Measurements from ENCODE around the gene ASTN1.

Gene ASTN1

GRCh38 chr1:177002891-177003290, 161.6 kb downstream of the ASTN1 start:
- H3K36me3 ChIP-seq (ENCODE audit: insufficient read depth, insufficient read length, low read length) = no peaks in the 10 kb centered on the region
- no peaks in the 10 kb centered on the region for H3K27me3 ChIP-seq (ENCODE audit: insufficient read depth, insufficient read length)
- DNase-seq (ENCODE audit: low read depth, low spot score) = no peak
- TF ChIP-seq SUZ12 (IDR thresholded peaks at IDR 0.05; ENCODE audit: extremely low read depth, insufficient read depth, insufficient read length) (no peak), YY1 (IDR thresholded peaks at IDR 0.05; ENCODE audit: insufficient read depth, insufficient read length) (no peak), ZNF274 (IDR thresholded peaks at IDR 0.05; ENCODE audit: low read depth, low read length) (no peak)
- H3K9ac ChIP-seq (ENCODE audit: insufficient read length, low read depth) = no peak overlapping the region
- H3K9me3 ChIP-seq (ENCODE audit: insufficient read depth, low read length) = no peaks in the 10 kb centered on the region
- H3K4me3 ChIP-seq (ENCODE audit: insufficient read length, low read depth) = no peak overlapping the region
- H3K4me1 ChIP-seq (ENCODE audit: insufficient read depth, insufficient read length) = no peaks in the 10 kb centered on the region

- Histone ChIP-seq H3K4me3 (ENCODE audit: insufficient read length, low read depth) (no peak overlapping the region), H3K9me3 (ENCODE audit: insufficient read depth, low read length) (no peaks in the 10 kb centered on the region), H3K9ac (ENCODE audit: insufficient read length, low read depth) (no peak overlapping the region), H3K4me1 (ENCODE audit: insufficient read depth, insufficient read length) (no peaks in the 10 kb centered on the region), H3K27me3 (ENCODE audit: insufficient read depth, insufficient read length) (no peaks in the 10 kb centered on the region), H3K36me3 (ENCODE audit: insufficient read depth, insufficient read length, low read length) (no peaks in the 10 kb centered on the region)
- no peak for DNase-seq (ENCODE audit: low read depth, low spot score)
- no peak for TF ChIP-seq ZNF274 (IDR thresholded peaks at IDR 0.05; ENCODE audit: low read depth, low read length)
- no peak for TF ChIP-seq YY1 (IDR thresholded peaks at IDR 0.05; ENCODE audit: insufficient read depth, insufficient read length)
- no peak for TF ChIP-seq SUZ12 (IDR thresholded peaks at IDR 0.05; ENCODE audit: extremely low read depth, insufficient read depth, insufficient read length)
Measured at GRCh38 chr1:177001556-177001955, 163.0 kb downstream of the ASTN1 start.

- Histone ChIP-seq H3K9ac (ENCODE audit: insufficient read length, low read depth) (no peak overlapping the region), H3K9me3 (ENCODE audit: insufficient read depth, low read length) (no peaks in the 10 kb centered on the region), H3K4me1 (ENCODE audit: insufficient read depth, insufficient read length) (peaks cover 4% of the 10 kb centered on the region), H3K4me3 (ENCODE audit: insufficient read length, low read depth) (no peak overlapping the region), H3K27me3 (ENCODE audit: insufficient read depth, insufficient read length) (peaks cover 4% of the 10 kb centered on the region), H3K36me3 (ENCODE audit: insufficient read depth, insufficient read length, low read length) (no peaks in the 10 kb centered on the region)
- no peak for DNase-seq (ENCODE audit: low read depth, low spot score)
- TF ChIP-seq ZNF274 (IDR thresholded peaks at IDR 0.05; ENCODE audit: low read depth, low read length) (no peak), SUZ12 (IDR thresholded peaks at IDR 0.05; ENCODE audit: extremely low read depth, insufficient read depth, insufficient read length) (no peak), YY1 (IDR thresholded peaks at IDR 0.05; ENCODE audit: insufficient read depth, insufficient read length) (no peak)
Measured at GRCh38 chr1:176998183-176998795, 166.2 kb downstream of the ASTN1 start.

- Histone ChIP-seq H3K9me3 (ENCODE audit: insufficient read depth, low read length) (no peaks in the 10 kb centered on the region), H3K36me3 (ENCODE audit: insufficient read depth, insufficient read length, low read length) (no peaks in the 10 kb centered on the region), H3K9ac (ENCODE audit: insufficient read length, low read depth) (no peak overlapping the region), H3K4me1 (ENCODE audit: insufficient read depth, insufficient read length) (peaks cover 4% of the 10 kb centered on the region), H3K4me3 (ENCODE audit: insufficient read length, low read depth) (no peak overlapping the region), H3K27me3 (ENCODE audit: insufficient read depth, insufficient read length) (peaks cover 4% of the 10 kb centered on the region)
- peak; percentile 68 for DNase-seq (ENCODE audit: low read depth, low spot score)
- TF ChIP-seq ZNF274 (IDR thresholded peaks at IDR 0.05; ENCODE audit: low read depth, low read length) = no peak
- TF ChIP-seq SUZ12 (IDR thresholded peaks at IDR 0.05; ENCODE audit: extremely low read depth, insufficient read depth, insufficient read length) = no peak
- TF ChIP-seq YY1 (IDR thresholded peaks at IDR 0.05; ENCODE audit: insufficient read depth, insufficient read length) = no peak
Measured at GRCh38 chr1:176996456-176997090, 167.9 kb downstream of the ASTN1 start.

GRCh38 chr1:176994931-176995596, 169.4 kb downstream of the ASTN1 start:
- Histone ChIP-seq H3K4me1 (ENCODE audit: insufficient read depth, insufficient read length) (peaks cover 4% of the 10 kb centered on the region), H3K4me3 (ENCODE audit: insufficient read length, low read depth) (no peak overlapping the region), H3K27me3 (ENCODE audit: insufficient read depth, insufficient read length) (peaks cover 4% of the 10 kb centered on the region), H3K9me3 (ENCODE audit: insufficient read depth, low read length) (no peaks in the 10 kb centered on the region), H3K9ac (ENCODE audit: insufficient read length, low read depth) (no peak overlapping the region), H3K36me3 (ENCODE audit: insufficient read depth, insufficient read length, low read length) (no peaks in the 10 kb centered on the region)
- no peak for TF ChIP-seq SUZ12 (IDR thresholded peaks at IDR 0.05; ENCODE audit: extremely low read depth, insufficient read depth, insufficient read length)
- no peak for TF ChIP-seq YY1 (IDR thresholded peaks at IDR 0.05; ENCODE audit: insufficient read depth, insufficient read length)
- no peak for DNase-seq (ENCODE audit: low read depth, low spot score)

- Histone ChIP-seq H3K36me3 (ENCODE audit: insufficient read depth, insufficient read length, low read length) (no peaks in the 10 kb centered on the region), H3K4me1 (ENCODE audit: insufficient read depth, insufficient read length) (peaks cover 4% of the 10 kb centered on the region), H3K9me3 (ENCODE audit: insufficient read depth, low read length) (no peaks in the 10 kb centered on the region), H3K4me3 (ENCODE audit: insufficient read length, low read depth) (no peak overlapping the region), H3K9ac (ENCODE audit: insufficient read length, low read depth) (no peak overlapping the region), H3K27me3 (ENCODE audit: insufficient read depth, insufficient read length) (peaks cover 4% of the 10 kb centered on the region)
- no peak for DNase-seq (ENCODE audit: low read depth, low spot score)
- TF ChIP-seq ZNF274 (IDR thresholded peaks at IDR 0.05; ENCODE audit: low read depth, low read length) (no peak), YY1 (IDR thresholded peaks at IDR 0.05; ENCODE audit: insufficient read depth, insufficient read length) (no peak), SUZ12 (IDR thresholded peaks at IDR 0.05; ENCODE audit: extremely low read depth, insufficient read depth, insufficient read length) (no peak)
Measured at GRCh38 chr1:176993587-176993986, 170.9 kb downstream of the ASTN1 start.

GRCh38 chr1:176989754-176990153, 174.8 kb downstream of the ASTN1 start:
- Histone ChIP-seq H3K9me3 (ENCODE audit: insufficient read depth, low read length) (no peaks in the 10 kb centered on the region), H3K9ac (ENCODE audit: insufficient read length, low read depth) (no peak overlapping the region), H3K4me3 (ENCODE audit: insufficient read length, low read depth) (no peak overlapping the region), H3K4me1 (ENCODE audit: insufficient read depth, insufficient read length) (no peaks in the 10 kb centered on the region), H3K27me3 (ENCODE audit: insufficient read depth, insufficient read length) (no peaks in the 10 kb centered on the region), H3K36me3 (ENCODE audit: insufficient read depth, insufficient read length, low read length) (no peaks in the 10 kb centered on the region)
- TF ChIP-seq YY1 (IDR thresholded peaks at IDR 0.05; ENCODE audit: insufficient read depth, insufficient read length) = no peak
- TF ChIP-seq ZNF274 (IDR thresholded peaks at IDR 0.05; ENCODE audit: low read depth, low read length) = no peak
- no peak for TF ChIP-seq SUZ12 (IDR thresholded peaks at IDR 0.05; ENCODE audit: extremely low read depth, insufficient read depth, insufficient read length)
- DNase-seq (ENCODE audit: low read depth, low spot score) = no peak

Measured in NT2/D1 (cell line).